Sigmoid colon (tissue), 4 donors: ENCODE measurements around the gene DOCK9.

Experiments used
- CTCF ChIP-seq, 4 experiments: fragments of 450-650 bp in 3 of 4; fragments of 200-600 bp in 1 of 4; IDR thresholded peaks; one replicate each; pipeline ENCODE4 v1.5.1; 2016 to 2019; ENCODE audit warnings: antibody characterized with exemption in 4 of 4, mild to moderate bottlenecking in 3 of 4, moderate library complexity in 2 of 4
- EP300 ChIP-seq, 4 donors: sonication (generic); formaldehyde crosslinking; IDR thresholded peaks; one replicate each; pipeline ENCODE4 v1.6.1; 2017; ENCODE audit warnings: antibody characterized with exemption in 4 of 4
- POLR2A ChIP-seq, 2 donors: fragments of 450-650 bp; IDR thresholded peaks; one replicate each; pipeline ENCODE4 v1.6.1; 2016; ENCODE audit warnings: antibody characterized with exemption in 2 of 2, mild to moderate bottlenecking in 2 of 2, moderate library complexity in 2 of 2

- no peak for TF ChIP-seq CTCF (IDR thresholded peaks at IDR 0.05)
- no peak for TF ChIP-seq POLR2A (IDR thresholded peaks at IDR 0.05)
- no peak for TF ChIP-seq EP300 (IDR thresholded peaks at IDR 0.05)
Observed at GRCh38 chr13:99022941-99023340, 45.1 kb upstream of the DOCK9 start.
